ENCODE measurements around the gene INPP5D.

INPP5D gene

DNA sequence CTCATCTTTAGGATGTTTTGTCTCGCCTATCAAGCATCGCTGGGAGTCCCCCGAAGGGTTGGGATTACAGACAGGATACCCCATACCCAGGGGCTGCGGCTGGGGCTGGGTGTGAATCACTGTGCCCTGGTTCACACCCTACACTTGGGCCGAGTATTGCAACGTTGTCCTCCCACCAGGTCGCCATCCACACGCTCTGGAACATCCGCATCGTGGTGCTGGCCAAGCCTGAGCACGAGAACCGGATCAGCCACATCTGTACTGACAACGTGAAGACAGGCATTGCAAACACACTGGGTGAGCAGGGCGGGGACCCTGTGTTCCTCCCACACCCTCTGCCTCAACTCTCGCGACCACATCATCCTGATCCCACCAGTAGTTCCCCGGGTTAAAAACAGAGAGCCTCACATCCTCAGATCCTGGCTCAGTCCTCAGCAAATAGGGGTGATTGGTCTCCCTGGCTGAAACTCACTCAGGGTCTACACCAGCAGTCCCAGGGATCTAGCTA is 104.0 kb downstream of the INPP5D start:
- DNase-seq (ENCODE audit: low read depth in 2 of 2): no peak
- H3K4me3 ChIP-seq (replicated peaks in 1 of 2; ENCODE audit: low read depth in 2 of 2, low read length in 2 of 2): no peak overlapping the region
- TF ChIP-seq, protein P1, sequence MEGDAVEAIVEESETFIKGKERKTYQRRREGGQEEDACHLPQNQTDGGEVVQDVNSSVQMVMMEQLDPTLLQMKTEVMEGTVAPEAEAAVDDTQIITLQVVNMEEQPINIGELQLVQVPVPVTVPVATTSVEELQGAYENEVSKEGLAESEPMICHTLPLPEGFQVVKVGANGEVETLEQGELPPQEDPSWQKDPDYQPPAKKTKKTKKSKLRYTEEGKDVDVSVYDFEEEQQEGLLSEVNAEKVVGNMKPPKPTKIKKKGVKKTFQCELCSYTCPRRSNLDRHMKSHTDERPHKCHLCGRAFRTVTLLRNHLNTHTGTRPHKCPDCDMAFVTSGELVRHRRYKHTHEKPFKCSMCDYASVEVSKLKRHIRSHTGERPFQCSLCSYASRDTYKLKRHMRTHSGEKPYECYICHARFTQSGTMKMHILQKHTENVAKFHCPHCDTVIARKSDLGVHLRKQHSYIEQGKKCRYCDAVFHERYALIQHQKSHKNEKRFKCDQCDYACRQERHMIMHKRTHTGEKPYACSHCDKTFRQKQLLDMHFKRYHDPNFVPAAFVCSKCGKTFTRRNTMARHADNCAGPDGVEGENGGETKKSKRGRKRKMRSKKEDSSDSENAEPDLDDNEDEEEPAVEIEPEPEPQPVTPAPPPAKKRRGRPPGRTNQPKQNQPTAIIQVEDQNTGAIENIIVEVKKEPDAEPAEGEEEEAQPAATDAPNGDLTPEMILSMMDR (IDR thresholded peaks at IDR 0.05; ENCODE audit: low read depth, low read length): no peak

DNA sequence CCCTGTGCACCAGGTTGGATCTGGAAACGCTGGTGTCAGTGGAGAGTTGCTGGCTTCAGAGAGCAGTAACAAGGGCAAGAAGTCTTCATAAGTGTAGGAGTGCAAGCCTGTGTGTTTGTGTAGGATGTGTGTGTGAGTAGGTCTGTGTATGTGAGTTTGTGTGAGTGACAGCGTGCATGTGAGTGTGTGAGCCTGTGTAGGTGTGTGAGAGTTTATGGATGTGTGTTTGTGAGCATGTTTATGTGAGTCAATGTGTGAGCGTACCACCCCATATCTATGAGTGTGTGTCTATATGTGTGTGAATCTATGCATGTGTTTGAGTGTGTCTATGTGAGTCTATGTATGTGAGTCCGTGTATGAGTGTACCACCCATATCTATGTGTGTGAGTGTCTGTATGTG is 104.8 kb downstream of the INPP5D start:
- no peak for DNase-seq (ENCODE audit: low read depth in 2 of 2)
- no peak overlapping the region for H3K4me3 ChIP-seq (replicated peaks in 1 of 2; ENCODE audit: low read depth in 2 of 2, low read length in 2 of 2)
- TF ChIP-seq, protein P1 (IDR thresholded peaks at IDR 0.05; ENCODE audit: low read depth, low read length): no peak

- no peak for DNase-seq (ENCODE audit: low read depth in 2 of 2)
- TF ChIP-seq, protein P1 (IDR thresholded peaks at IDR 0.05; ENCODE audit: low read depth, low read length): no peak
- no peak overlapping the region for H3K4me3 ChIP-seq (replicated peaks in 1 of 2; ENCODE audit: low read depth in 2 of 2, low read length in 2 of 2)
These were observed 105.4 kb downstream of the INPP5D start for GRCh38 chr2:233165543-233165894.

DNA sequence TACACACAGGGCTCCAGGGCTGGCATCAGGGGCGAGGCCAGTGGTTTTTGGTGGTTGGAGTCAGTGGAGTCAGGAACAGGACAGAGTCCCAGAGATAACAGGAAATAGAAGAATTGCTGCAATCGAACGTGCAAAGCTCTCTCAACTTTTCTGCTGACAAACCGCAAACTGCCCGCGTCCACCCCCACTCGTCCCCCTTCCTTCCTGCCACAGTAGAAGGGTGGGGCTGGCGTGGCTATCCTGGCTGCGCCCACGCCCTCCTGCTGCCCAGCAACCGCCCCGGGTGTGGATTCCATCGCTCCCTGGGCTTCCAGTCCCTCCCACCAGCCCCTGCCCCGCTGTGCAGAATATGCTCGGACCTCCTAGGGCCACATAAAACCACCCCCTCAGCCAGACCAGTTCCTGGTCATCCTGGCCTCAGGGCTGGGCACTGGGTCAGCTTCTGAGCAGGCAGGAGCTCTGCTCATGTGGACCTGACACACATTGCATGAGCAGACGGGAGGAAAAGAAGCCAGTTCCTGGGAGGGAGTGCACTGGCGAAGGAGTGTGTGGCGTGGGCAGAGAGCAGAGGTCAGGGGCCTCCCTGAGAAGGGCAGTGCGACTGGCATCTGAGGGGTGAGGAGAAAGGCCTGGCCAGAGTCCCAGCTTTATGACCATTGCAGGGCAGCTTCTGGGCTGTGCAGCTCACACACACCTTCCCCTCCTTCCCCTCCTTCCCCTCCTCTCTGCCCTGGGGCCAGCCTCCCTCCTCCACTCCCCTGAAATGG is 105.9 kb downstream of the INPP5D start:
- TF ChIP-seq, protein P1 (IDR thresholded peaks at IDR 0.05; ENCODE audit: low read depth, low read length): no peak
- DNase-seq (ENCODE audit: low read depth in 2 of 2): peak in 1 of 2 donors; percentile 20
- no peak overlapping the region for H3K4me3 ChIP-seq (replicated peaks in 1 of 2; ENCODE audit: low read depth in 2 of 2, low read length in 2 of 2)

GRCh38 chr2:233168445-233168844 is 108.3 kb downstream of the INPP5D start:
- DNase-seq (ENCODE audit: low read depth in 2 of 2): no peak
- H3K4me3 ChIP-seq (replicated peaks in 1 of 2; ENCODE audit: low read depth in 2 of 2, low read length in 2 of 2): no peak overlapping the region
- TF ChIP-seq, protein P1 (IDR thresholded peaks at IDR 0.05; ENCODE audit: low read depth, low read length): no peak

GRCh38 chr2:233168919-233169318 is 108.8 kb downstream of the INPP5D start:
- no peak overlapping the region for H3K4me3 ChIP-seq (replicated peaks in 1 of 2; ENCODE audit: low read depth in 2 of 2, low read length in 2 of 2)
- TF ChIP-seq, protein P1 (IDR thresholded peaks at IDR 0.05; ENCODE audit: low read depth, low read length): no peak

More at GRCh38 chr2:233168919-233169318, 108.8 kb downstream of the INPP5D start:
- no peak for DNase-seq (ENCODE audit: low read depth in 2 of 2)
